Measurements from ENCODE around the gene SERPINA12.

SERPINA12 gene

GRCh38 chr14:94451091-94451771 is 58.0 kb downstream of the SERPINA12 start:
- TF ChIP-seq POLR2AphosphoS5 (IDR thresholded peaks at IDR 0.05; ENCODE audit: low read depth, low read length) (no peak), POU2F2 (IDR thresholded peaks at IDR 0.05; ENCODE audit: low read depth, low read length) (no peak), PAX5 (IDR thresholded peaks at IDR 0.05; ENCODE audit: insufficient read depth, low read length, severe bottlenecking) (no peak), POLR2A (IDR thresholded peaks at IDR 0.05; ENCODE audit: low read depth, low read length) (no peak), SPI1 (IDR thresholded peaks at IDR 0.05; ENCODE audit: low read depth, low read length) (no peak), TAF1 (IDR thresholded peaks at IDR 0.05; ENCODE audit: low read depth, low read length) (no peak)
- no peak for FAIRE-seq
- DNase-seq (ENCODE audit: insufficient read length, low spot score) = no peak

- DNase-seq (ENCODE audit: insufficient read length, low spot score) (no peak), FAIRE-seq (no peak)
- TF ChIP-seq POLR2A (IDR thresholded peaks at IDR 0.05; ENCODE audit: low read depth, low read length) = no peak
- TF ChIP-seq PAX5 (IDR thresholded peaks at IDR 0.05; ENCODE audit: insufficient read depth, low read length, severe bottlenecking) = no peak
- TF ChIP-seq POLR2AphosphoS5 (IDR thresholded peaks at IDR 0.05; ENCODE audit: low read depth, low read length) = no peak
- no peak for TF ChIP-seq TAF1 (IDR thresholded peaks at IDR 0.05; ENCODE audit: low read depth, low read length)
- no peak for TF ChIP-seq SPI1 (IDR thresholded peaks at IDR 0.05; ENCODE audit: low read depth, low read length)
- no peak for TF ChIP-seq POU2F2 (IDR thresholded peaks at IDR 0.05; ENCODE audit: low read depth, low read length)
These were observed 58.6 kb downstream of the SERPINA12 start for GRCh38 chr14:94450722-94451090.

GRCh38 chr14:94449930-94450329 is 59.3 kb downstream of the SERPINA12 start:
- no peak for DNase-seq (ENCODE audit: insufficient read length, low spot score)

GRCh38 chr14:94448071-94448808 is 61.0 kb downstream of the SERPINA12 start:
- no peak for DNase-seq (ENCODE audit: insufficient read length, low spot score)
- no peak for TF ChIP-seq TAF1 (IDR thresholded peaks at IDR 0.05; ENCODE audit: low read depth, low read length)
- TF ChIP-seq PAX5 (IDR thresholded peaks at IDR 0.05; ENCODE audit: insufficient read depth, low read length, severe bottlenecking) = no peak
- TF ChIP-seq SPI1 (IDR thresholded peaks at IDR 0.05; ENCODE audit: low read depth, low read length) = no peak
- TF ChIP-seq POLR2A (IDR thresholded peaks at IDR 0.05; ENCODE audit: low read depth, low read length) = no peak
- TF ChIP-seq POU2F2 (IDR thresholded peaks at IDR 0.05; ENCODE audit: low read depth, low read length) = no peak
- no peak for TF ChIP-seq POLR2AphosphoS5 (IDR thresholded peaks at IDR 0.05; ENCODE audit: low read depth, low read length)
- no peak for FAIRE-seq

More at GRCh38 chr14:94449930-94450329, 59.3 kb downstream of the SERPINA12 start:
- TF ChIP-seq PAX5 (IDR thresholded peaks at IDR 0.05; ENCODE audit: insufficient read depth, low read length, severe bottlenecking) (no peak), TAF1 (IDR thresholded peaks at IDR 0.05; ENCODE audit: low read depth, low read length) (no peak), POU2F2 (IDR thresholded peaks at IDR 0.05; ENCODE audit: low read depth, low read length) (no peak), POLR2A (IDR thresholded peaks at IDR 0.05; ENCODE audit: low read depth, low read length) (no peak), SPI1 (IDR thresholded peaks at IDR 0.05; ENCODE audit: low read depth, low read length) (no peak), POLR2AphosphoS5 (IDR thresholded peaks at IDR 0.05; ENCODE audit: low read depth, low read length) (no peak)
- no peak for FAIRE-seq

- FAIRE-seq = no peak
- TF ChIP-seq SPI1 (IDR thresholded peaks at IDR 0.05; ENCODE audit: low read depth, low read length) (no peak), TAF1 (IDR thresholded peaks at IDR 0.05; ENCODE audit: low read depth, low read length) (no peak), POLR2AphosphoS5 (IDR thresholded peaks at IDR 0.05; ENCODE audit: low read depth, low read length) (no peak), PAX5 (IDR thresholded peaks at IDR 0.05; ENCODE audit: insufficient read depth, low read length, severe bottlenecking) (no peak), POLR2A (IDR thresholded peaks at IDR 0.05; ENCODE audit: low read depth, low read length) (no peak)
- no peak for DNase-seq (ENCODE audit: insufficient read length, low spot score)
These were observed 62.1 kb downstream of the SERPINA12 start for GRCh38 chr14:94447206-94447605.

- no peak for TF ChIP-seq SPI1 (IDR thresholded peaks at IDR 0.05; ENCODE audit: low read depth, low read length)
- no peak for TF ChIP-seq POLR2AphosphoS5 (IDR thresholded peaks at IDR 0.05; ENCODE audit: low read depth, low read length)
- TF ChIP-seq TAF1 (IDR thresholded peaks at IDR 0.05; ENCODE audit: low read depth, low read length) = no peak
- TF ChIP-seq POLR2A (IDR thresholded peaks at IDR 0.05; ENCODE audit: low read depth, low read length) = no peak
- no peak for TF ChIP-seq POU2F2 (IDR thresholded peaks at IDR 0.05; ENCODE audit: low read depth, low read length)
- TF ChIP-seq PAX5 (IDR thresholded peaks at IDR 0.05; ENCODE audit: insufficient read depth, low read length, severe bottlenecking) = no peak
- FAIRE-seq (no peak), DNase-seq (ENCODE audit: insufficient read length, low spot score) (no peak)
These were observed 63.1 kb downstream of the SERPINA12 start for GRCh38 chr14:94446126-94446525.

GRCh38 chr14:94445003-94445402 is 64.3 kb downstream of the SERPINA12 start:
- TF ChIP-seq POLR2AphosphoS5 (IDR thresholded peaks at IDR 0.05; ENCODE audit: low read depth, low read length) = no peak
- no peak for TF ChIP-seq POLR2A (IDR thresholded peaks at IDR 0.05; ENCODE audit: low read depth, low read length)
- TF ChIP-seq POU2F2 (IDR thresholded peaks at IDR 0.05; ENCODE audit: low read depth, low read length) = no peak
- TF ChIP-seq PAX5 (IDR thresholded peaks at IDR 0.05; ENCODE audit: insufficient read depth, low read length, severe bottlenecking) = no peak
- no peak for TF ChIP-seq SPI1 (IDR thresholded peaks at IDR 0.05; ENCODE audit: low read depth, low read length)
- DNase-seq (ENCODE audit: insufficient read length, low spot score) = no peak
- FAIRE-seq = no peak

GRCh38 chr14:94441531-94442205 is 67.6 kb downstream of the SERPINA12 start:
- DNase-seq (ENCODE audit: insufficient read length, low spot score) (no peak), FAIRE-seq (no peak)
- no peak for TF ChIP-seq POLR2A (IDR thresholded peaks at IDR 0.05; ENCODE audit: low read depth, low read length)
- no peak for TF ChIP-seq TAF1 (IDR thresholded peaks at IDR 0.05; ENCODE audit: low read depth, low read length)
- TF ChIP-seq POU2F2 (IDR thresholded peaks at IDR 0.05; ENCODE audit: low read depth, low read length) = no peak
- TF ChIP-seq POLR2AphosphoS5 (IDR thresholded peaks at IDR 0.05; ENCODE audit: low read depth, low read length) = no peak
- TF ChIP-seq SPI1 (IDR thresholded peaks at IDR 0.05; ENCODE audit: low read depth, low read length) = no peak
- TF ChIP-seq PAX5 (IDR thresholded peaks at IDR 0.05; ENCODE audit: insufficient read depth, low read length, severe bottlenecking) = no peak

GRCh38 chr14:94441130-94441529 is 68.1 kb downstream of the SERPINA12 start:
- no peak for FAIRE-seq
- DNase-seq (ENCODE audit: insufficient read length, low spot score) = no peak
- no peak for TF ChIP-seq POLR2AphosphoS5 (IDR thresholded peaks at IDR 0.05; ENCODE audit: low read depth, low read length)
- no peak for TF ChIP-seq PAX5 (IDR thresholded peaks at IDR 0.05; ENCODE audit: insufficient read depth, low read length, severe bottlenecking)
- TF ChIP-seq SPI1 (IDR thresholded peaks at IDR 0.05; ENCODE audit: low read depth, low read length) = no peak
- no peak for TF ChIP-seq POU2F2 (IDR thresholded peaks at IDR 0.05; ENCODE audit: low read depth, low read length)
- TF ChIP-seq POLR2A (IDR thresholded peaks at IDR 0.05; ENCODE audit: low read depth, low read length) = no peak
- no peak for TF ChIP-seq TAF1 (IDR thresholded peaks at IDR 0.05; ENCODE audit: low read depth, low read length)

All from GM12891 (cell line).